GM13977 (cell line): ENCODE measurements around the gene FAM3C.

Experiments used
- DNase-seq: peaks from one replicate; pipeline ENCODE4 v3.0.0; 2012; ENCODE audit warnings: low spot score
- CTCF ChIP-seq: IDR thresholded peaks from 2 replicates; pipeline ENCODE4 v1.5.1; 2012; ENCODE audit warnings: mild to moderate bottlenecking, control low read depth; ENCODE audit not compliant: insufficient read depth; ENCODE audit errors: extremely low read depth, missing control alignments
- in situ Hi-C: fragments of 300-500 bp; cut with MboI; formaldehyde crosslinking; loops from one replicate; pipeline ENCODE4 v1.12.0; 2022; ENCODE audit warnings: low sequenced_read_pairs, low pct_unique_long_range_greater_than_20kb, mixed read lengths, inconsistent platforms; ENCODE audit not compliant: unreplicated experiment

The FAM3C gene

GRCh38 chr7:121360564-121360963 lies 35.5 kb downstream of the FAM3C start:
- in situ Hi-C loops = loop anchor here (25.0 kb wide), 1 partner anchor 627 kb away; no protein-coding TSS in a partner anchor
- TF ChIP-seq CTCF = no peak
- DNase-seq = no peak

GRCh38 chr7:121355574-121355973 lies 40.5 kb downstream of the FAM3C start:
- no peak for TF ChIP-seq CTCF
- in situ Hi-C loops = loop anchor here (25.0 kb wide), 1 partner anchor 632 kb away; no protein-coding TSS in a partner anchor
- DNase-seq = no peak

GRCh38 chr7:121352323-121352722 lies 43.8 kb downstream of the FAM3C start:
- in situ Hi-C loops = loop anchor here (25.0 kb wide), 1 partner anchor 635 kb away; no protein-coding TSS in a partner anchor
- no peak for TF ChIP-seq CTCF
- no peak for DNase-seq

GRCh38 chr7:121351682-121352081 lies 44.4 kb downstream of the FAM3C start:
- in situ Hi-C loops = loop anchor here (25.0 kb wide), 1 partner anchor 636 kb away; no protein-coding TSS in a partner anchor
- no peak for DNase-seq
- TF ChIP-seq CTCF = no peak

- in situ Hi-C loops = loop anchor here (25.0 kb wide), 1 partner anchor 207 kb away; no protein-coding TSS in a partner anchor
- no peak for DNase-seq
- TF ChIP-seq CTCF = no peak
Observed at GRCh38 chr7:121344497-121344896, 51.6 kb downstream of the FAM3C start.

- DNase-seq = no peak
- TF ChIP-seq CTCF = no peak
- in situ Hi-C loops = loop anchor here (25.0 kb wide), 1 partner anchor 207 kb away; no protein-coding TSS in a partner anchor
Observed at GRCh38 chr7:121344093-121344492, 52.0 kb downstream of the FAM3C start.
